Measurements from ENCODE around the gene PFN1. TPM values are rescaled to one million over a fixed set of nuclear protein-coding genes. Genes with fewer than 3 reads are reported as not detected.
A peak's percentile ranks its signal among the peaks of the same experiment; 100 is the strongest.

The PFN1 gene
- total and polyA plus RNA-seq, 2 of the 8 experiments (the other 6 are each of a cell fraction or from before 2014, with no cell fraction given) = 1,355 to 1,949 TPM

DNA sequence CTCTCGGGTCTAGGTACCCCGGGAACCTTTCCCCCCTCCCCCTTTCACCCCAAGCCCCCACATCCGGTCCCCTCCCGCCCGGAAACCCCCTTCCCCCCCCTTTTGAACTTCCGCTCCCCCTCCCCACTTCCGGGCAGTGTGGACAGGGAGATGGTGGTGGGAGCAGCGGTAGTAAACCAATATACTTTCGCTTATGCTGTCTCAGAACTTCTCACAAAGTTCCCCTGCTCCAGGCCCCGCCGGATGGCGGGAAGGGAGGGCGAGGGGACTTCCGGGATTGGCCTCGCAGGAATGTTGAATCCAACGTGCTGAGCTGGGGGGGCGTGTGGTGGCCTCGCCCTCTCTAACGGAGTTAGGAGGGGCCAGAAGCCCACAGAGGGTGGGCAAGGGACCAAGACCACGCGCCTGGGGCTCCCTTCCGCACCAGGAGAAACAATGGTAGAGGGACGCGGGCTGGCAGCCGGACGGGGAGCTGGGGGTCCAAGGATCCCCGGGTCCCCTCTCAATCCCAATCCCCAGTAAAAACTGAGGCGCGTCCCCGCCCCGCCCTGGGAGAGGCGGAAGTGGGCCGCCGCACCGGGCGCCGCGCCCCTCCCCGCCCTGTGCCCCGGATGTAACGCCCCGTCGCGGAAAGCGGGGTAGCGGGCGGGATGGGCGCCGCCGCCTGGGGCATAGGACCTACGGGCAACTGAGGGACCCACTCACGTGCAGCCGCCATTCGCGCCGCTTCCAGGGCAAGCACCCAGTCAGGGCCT is 742 bp downstream of the PFN1 start (continued):
- TF ChIP-seq FOSL1 (IDR thresholded peaks at IDR 0.05; ENCODE audit: insufficient read depth, low read depth, low read length) (no peak), RAD21 (IDR thresholded peaks at IDR 0.05 in 1 of 2, conservative IDR thresholded peaks at IDR 0.05 in 1 of 2; ENCODE audit: low read depth in 2 of 2, low read length in 2 of 2) (no peak), HDAC6 (IDR thresholded peaks at IDR 0.05; ENCODE audit: low read depth, low read length) (no peak), TAF7 (optimal IDR thresholded peaks at IDR 0.05; ENCODE audit: borderline replicate concordance, low read depth, low read length) (peak; percentile 42), PHF8 (conservative IDR thresholded peaks at IDR 0.05; ENCODE audit: low read depth, low read length) (peak; percentile 17; the same call in 1 of the 2 replicates), POLR2AphosphoS5 (IDR thresholded peaks at IDR 0.05; ENCODE audit: low read depth, low read length) (peak; percentile 76), KDM1A (IDR thresholded peaks at IDR 0.05; ENCODE audit: borderline replicate concordance, low read length) (no peak), SAP30 (IDR thresholded peaks at IDR 0.05; ENCODE audit: insufficient read depth, insufficient replicate concordance, low read length) (no peak), SP4 (IDR thresholded peaks at IDR 0.05; ENCODE audit: low read length) (0 out of 2 replicates have a peak, but pooled peaks have one; percentile 25), EZH2 (IDR thresholded peaks at IDR 0.05; ENCODE audit: low read depth, low read length, severe bottlenecking) (no peak), KDM4A (IDR thresholded peaks at IDR 0.05; ENCODE audit: low read depth, low read length, severe bottlenecking) (peak; percentile 24), SIN3A (conservative IDR thresholded peaks at IDR 0.05 in 1 of 2, IDR thresholded peaks at IDR 0.05 in 1 of 2; ENCODE audit: low read depth in 1 of 2, low read length in 2 of 2) (no peak; a peak in 1 of 4 replicates), HDAC2 (IDR thresholded peaks at IDR 0.05; ENCODE audit: borderline replicate concordance in 1 of 2, low read depth in 2 of 2, low read length in 2 of 2) (no peak), POLR2A (IDR thresholded peaks at IDR 0.05; ENCODE audit: control extremely low read depth in 1 of 2, low read depth in 2 of 2, low read length in 2 of 2) (peak; percentile 61 to 66; a peak in 2 of 3 replicates), CHD2 (IDR thresholded peaks at IDR 0.05; ENCODE audit: low read length) (no peak), EP300 (IDR thresholded peaks at IDR 0.05; ENCODE audit: borderline replicate concordance in 1 of 2, low read depth in 2 of 2, low read length in 2 of 2) (no peak)
- TF ChIP-seq, protein P1, sequence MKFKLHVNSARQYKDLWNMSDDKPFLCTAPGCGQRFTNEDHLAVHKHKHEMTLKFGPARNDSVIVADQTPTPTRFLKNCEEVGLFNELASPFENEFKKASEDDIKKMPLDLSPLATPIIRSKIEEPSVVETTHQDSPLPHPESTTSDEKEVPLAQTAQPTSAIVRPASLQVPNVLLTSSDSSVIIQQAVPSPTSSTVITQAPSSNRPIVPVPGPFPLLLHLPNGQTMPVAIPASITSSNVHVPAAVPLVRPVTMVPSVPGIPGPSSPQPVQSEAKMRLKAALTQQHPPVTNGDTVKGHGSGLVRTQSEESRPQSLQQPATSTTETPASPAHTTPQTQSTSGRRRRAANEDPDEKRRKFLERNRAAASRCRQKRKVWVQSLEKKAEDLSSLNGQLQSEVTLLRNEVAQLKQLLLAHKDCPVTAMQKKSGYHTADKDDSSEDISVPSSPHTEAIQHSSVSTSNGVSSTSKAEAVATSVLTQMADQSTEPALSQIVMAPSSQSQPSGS (IDR thresholded peaks at IDR 0.05; ENCODE audit: low read length) = peak; percentile 71; the same call in 1 of the 2 replicates
- TF ChIP-seq, protein P2, sequence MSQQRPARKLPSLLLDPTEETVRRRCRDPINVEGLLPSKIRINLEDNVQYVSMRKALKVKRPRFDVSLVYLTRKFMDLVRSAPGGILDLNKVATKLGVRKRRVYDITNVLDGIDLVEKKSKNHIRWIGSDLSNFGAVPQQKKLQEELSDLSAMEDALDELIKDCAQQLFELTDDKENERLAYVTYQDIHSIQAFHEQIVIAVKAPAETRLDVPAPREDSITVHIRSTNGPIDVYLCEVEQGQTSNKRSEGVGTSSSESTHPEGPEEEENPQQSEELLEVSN (IDR thresholded peaks at IDR 0.05) = peak; percentile 74
- TF ChIP-seq, protein P3, sequence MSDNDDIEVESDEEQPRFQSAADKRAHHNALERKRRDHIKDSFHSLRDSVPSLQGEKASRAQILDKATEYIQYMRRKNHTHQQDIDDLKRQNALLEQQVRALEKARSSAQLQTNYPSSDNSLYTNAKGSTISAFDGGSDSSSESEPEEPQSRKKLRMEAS (IDR thresholded peaks at IDR 0.05) = 0 out of 2 replicates have a peak, but pooled peaks have one; percentile 29

Measured in H1 (cell line).